T-helper 9 cell (primary cell): Measurements from ENCODE around the gene PAM16.
A peak's percentile ranks its signal among the peaks of the same experiment; 100 is the strongest.
"Not testable (repeated sequence)": the region's sequence is repeated elsewhere in the genome, so short reads cannot be mapped to it uniquely, and the experiment has no call there.

Experiments
- DNase-seq: peaks from one replicate; pipeline ENCODE4 v3.0.0-alpha.2; 2020
- total RNA-seq, 2 donors: gene quantifications; one replicate each; lab custom pipeline; 2026; lab: John Stamatoyannopoulos, UW

Gene PAM16
- 1.9 to 6.0 reads per million in 2 donors for total RNA-seq

GRCh38 chr16:4350787-4351659, at the start of gene PAM16:
Gene PAM16, minus strand, starts transcription at chr16:4351321. Its CDS starts 87 bp downstream, at chr16:4351234.
- DNase-seq: peak; percentile 98

GRCh38 chr16:4399001-4399730, 48.0 kb upstream of the PAM16 start:
- DNase-seq: no peak

- no peak for DNase-seq
These were observed 44.1 kb upstream of the PAM16 start for GRCh38 chr16:4395055-4395726.

- DNase-seq: not testable (repeated sequence)
These were observed 42.7 kb upstream of the PAM16 start for GRCh38 chr16:4393850-4394249.

GRCh38 chr16:4393240-4393600, 42.1 kb upstream of the PAM16 start:
- DNase-seq: no peak

- no peak for DNase-seq
These were observed 41.5 kb upstream of the PAM16 start for GRCh38 chr16:4392382-4393239.

GRCh38 chr16:4391631-4392381, 40.7 kb upstream of the PAM16 start:
- DNase-seq: no peak

- DNase-seq: no peak
These were observed 39.4 kb upstream of the PAM16 start for GRCh38 chr16:4390266-4391260.

GRCh38 chr16:4389051-4389955, 38.2 kb upstream of the PAM16 start:
- DNase-seq: no peak

- DNase-seq: no peak
These were observed 37.3 kb upstream of the PAM16 start for GRCh38 chr16:4388271-4389021.

GRCh38 chr16:4387781-4388180, 36.7 kb upstream of the PAM16 start:
- DNase-seq: no peak

- DNase-seq: no peak
These were observed 35.9 kb upstream of the PAM16 start for GRCh38 chr16:4386951-4387565.

GRCh38 chr16:4386451-4386805, 35.3 kb upstream of the PAM16 start:
- DNase-seq: no peak

- DNase-seq: no peak
These were observed 34.8 kb upstream of the PAM16 start for GRCh38 chr16:4385789-4386450.

- no peak for DNase-seq
These were observed 34.1 kb upstream of the PAM16 start for GRCh38 chr16:4385066-4385788.

GRCh38 chr16:4384509-4384942, 33.4 kb upstream of the PAM16 start:
- DNase-seq: no peak
